Cerebellar nuclear complex (tissue), 1 donor: ENCODE data around the gene GTF2IRD1.
"Not testable (repeated sequence)": the region's sequence is repeated elsewhere in the genome, so short reads cannot be mapped to it uniquely, and the experiment has no call there.

Experiments
- DNase-seq, 2 experiments: peaks; one replicate each; lab custom pipeline; 2025; lab: John Stamatoyannopoulos, UW

GTF2IRD1 gene

DNA sequence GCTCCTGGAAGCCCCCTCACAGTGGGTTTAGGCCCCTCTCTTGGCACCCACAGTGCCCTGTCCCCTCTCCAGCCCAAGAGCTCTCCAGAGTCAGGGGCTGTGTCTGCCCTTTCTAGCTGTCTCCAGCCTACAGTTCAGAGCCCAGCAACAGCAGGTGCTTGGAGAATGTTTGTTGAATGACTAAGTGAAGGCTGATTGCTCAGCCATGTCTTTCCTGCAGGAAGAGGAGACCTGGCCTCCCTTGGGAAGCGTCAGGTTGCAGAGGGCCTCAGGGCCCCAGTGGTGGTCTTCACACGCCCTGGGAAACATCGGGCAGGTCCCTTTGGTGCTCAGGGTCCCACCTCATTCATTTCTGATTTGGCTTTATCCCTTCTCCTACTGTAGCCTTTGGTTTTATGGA is 62.5 kb downstream of the GTF2IRD1 start:
- no peak for DNase-seq

- DNase-seq: no peak
These were observed 64.3 kb downstream of the GTF2IRD1 start for GRCh38 chr7:74518041-74518440.

- DNase-seq: no peak
These were observed 64.9 kb downstream of the GTF2IRD1 start for GRCh38 chr7:74518654-74519053.

GRCh38 chr7:74519395-74519794 is 65.7 kb downstream of the GTF2IRD1 start:
- no peak for DNase-seq

DNA sequence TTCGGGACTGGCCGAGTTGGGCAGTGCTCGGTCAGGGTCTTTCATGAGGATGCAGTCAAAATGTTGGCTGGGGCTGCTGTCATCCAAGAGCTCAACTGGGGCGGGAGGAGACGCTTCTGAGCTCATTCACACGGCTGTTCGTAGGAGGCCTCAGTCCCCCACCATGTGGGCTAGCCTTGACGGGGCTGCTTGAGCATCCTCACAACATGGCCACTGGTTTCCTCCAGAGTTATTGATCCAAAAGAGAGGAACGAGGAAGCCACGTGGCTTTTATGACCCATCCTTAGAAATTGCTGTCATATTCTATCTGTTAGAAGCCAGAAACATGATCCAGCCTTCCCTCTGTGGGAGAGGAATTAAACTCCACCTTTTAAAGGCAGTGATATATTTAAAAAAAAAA is 68.1 kb downstream of the GTF2IRD1 start:
- no peak for DNase-seq

GRCh38 chr7:74522281-74522905 is 68.7 kb downstream of the GTF2IRD1 start:
- no peak for DNase-seq

DNA sequence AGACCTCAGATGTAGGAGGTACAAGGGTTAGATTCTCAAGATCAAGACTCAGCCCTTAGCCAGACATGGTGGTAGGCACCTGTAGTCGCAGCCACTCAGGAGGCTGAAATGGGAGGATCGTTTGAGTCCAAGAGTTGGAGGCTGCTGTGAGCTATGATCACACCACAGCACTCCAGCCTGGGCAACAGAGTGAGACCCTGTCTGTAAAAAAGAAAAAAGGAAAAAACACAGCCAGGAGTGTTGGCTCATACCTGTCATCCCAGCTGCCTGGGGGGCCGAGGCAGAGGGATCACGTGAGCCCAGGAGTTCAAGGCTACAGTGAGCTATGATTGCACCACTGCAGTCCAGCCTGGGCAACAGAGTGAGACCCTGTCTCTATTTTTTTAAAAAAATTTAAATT is 69.3 kb downstream of the GTF2IRD1 start:
- no peak for DNase-seq

DNA sequence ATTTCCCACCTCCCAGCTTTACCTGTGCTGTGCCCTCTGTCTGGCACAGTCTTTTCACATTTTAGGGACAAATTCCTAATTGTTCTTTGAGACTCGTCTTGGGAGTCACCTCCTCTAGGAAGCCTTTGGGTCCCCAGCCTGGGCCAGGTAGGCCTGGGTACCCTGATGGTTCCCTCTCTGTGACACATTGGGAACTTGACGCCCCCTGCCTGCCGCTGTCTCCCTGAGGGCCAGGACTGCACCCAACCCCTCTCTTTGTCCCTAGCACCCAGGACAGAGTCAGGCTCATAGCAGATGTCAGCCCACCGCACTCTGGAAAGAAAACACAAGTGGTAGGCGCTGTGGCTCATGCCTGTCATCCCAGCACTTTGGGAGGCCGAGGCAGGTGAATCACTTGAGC is 71.4 kb downstream of the GTF2IRD1 start:
- DNase-seq: no peak

DNA sequence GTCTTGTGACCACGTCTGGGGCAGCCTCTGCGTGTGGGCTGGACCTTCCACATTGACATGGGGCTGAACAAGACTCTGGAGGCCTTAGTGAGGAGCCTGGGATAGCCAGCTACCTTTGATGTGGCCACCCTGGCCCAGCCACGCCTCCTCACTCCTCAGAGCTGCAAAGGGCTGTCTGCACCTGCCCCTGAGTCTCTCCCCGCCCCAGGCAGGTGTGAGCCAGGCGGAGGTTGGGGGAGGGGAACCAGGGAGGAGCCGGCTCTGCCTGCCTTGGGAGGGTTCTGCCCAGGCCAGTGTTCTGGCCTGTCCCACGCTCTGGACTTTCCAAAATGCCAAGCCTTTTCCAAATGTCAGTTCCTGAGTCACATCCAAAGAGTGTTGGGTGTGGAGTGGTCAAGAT is 72.2 kb downstream of the GTF2IRD1 start:
- no peak for DNase-seq

DNA sequence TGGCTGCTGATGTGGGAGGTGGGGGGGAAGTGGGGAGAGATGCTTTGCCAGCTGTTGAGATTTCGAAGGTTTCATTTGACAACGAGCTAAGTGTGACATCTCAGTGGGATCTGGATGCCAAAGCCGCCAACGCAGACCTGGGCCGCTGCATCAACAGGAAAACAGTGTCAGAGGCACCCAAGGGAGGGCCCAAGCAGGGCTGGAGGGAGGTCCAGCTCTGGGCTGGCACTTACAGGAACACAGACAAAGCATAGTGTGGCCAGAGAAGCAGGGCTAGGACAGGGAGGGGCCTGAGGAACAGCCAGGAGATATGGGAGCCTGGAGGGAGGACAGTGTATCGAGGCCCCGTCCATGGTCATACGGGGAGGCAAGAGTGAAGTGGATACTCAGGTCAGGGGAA is 73.1 kb downstream of the GTF2IRD1 start:
- no peak for DNase-seq

GRCh38 chr7:74527842-74528241 is 74.1 kb downstream of the GTF2IRD1 start:
- no peak for DNase-seq

DNA sequence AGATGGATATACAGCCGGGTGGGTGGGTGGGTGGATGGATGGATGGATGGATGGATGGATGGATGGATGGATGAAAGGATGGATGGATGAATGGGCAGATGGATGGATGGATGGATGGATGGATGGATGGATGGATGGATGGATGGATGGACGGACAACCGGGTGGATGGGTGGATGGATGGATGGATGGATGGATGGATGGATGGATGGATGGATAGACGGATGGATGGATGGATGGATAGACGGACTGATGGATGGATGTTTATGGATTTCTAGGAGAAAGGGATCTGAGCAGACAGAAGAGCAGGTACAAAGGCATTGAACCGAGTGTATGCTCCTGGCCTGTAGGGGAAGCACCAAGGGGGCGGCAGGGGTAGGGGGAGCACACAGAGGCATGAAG is 75.1 kb downstream of the GTF2IRD1 start:
- not testable (repeated sequence) for DNase-seq

DNA sequence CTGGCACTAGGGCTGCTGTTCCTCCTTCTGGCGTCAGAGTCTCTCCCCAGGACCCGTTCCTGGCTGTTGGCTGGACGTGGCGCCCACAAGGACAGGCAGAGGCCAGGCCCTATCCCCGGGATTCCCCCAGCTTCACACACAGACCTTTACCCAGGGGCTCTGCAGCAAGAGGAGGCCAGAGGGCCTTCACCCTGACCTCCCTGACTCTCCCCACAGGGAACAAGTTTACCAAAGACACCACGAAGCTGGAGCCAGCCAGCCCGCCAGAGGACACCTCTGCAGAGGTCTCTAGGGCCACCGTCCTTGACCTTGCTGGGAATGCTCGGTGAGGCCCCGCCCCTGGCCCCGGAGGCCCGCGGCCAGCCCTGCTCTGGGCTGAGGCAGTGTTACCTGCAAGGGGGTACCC is 82.2 kb downstream of the GTF2IRD1 start:
- no peak for DNase-seq

DNA sequence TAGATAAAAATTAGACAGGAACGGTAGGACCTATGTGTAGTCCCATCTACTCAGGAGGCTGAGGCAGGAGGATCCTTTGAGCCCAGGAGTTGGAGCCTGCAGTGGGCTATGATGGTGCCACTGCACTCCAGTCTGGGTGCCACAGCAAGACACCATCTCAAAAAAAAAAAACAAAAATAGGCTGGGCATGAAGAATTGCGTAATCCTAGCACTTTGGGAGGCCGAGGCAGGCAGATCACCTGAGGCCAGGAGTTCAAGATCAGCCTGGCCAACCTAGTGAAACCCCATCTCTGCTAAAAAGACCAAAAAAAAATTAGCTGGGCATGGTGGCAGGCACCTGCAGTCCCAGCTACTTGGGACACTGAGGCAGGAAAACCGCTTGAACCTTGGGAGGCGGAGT is 88.2 kb downstream of the GTF2IRD1 start:
- DNase-seq: not testable (repeated sequence)

GRCh38 chr7:74542558-74543117 is 88.9 kb downstream of the GTF2IRD1 start:
- no peak for DNase-seq

DNA sequence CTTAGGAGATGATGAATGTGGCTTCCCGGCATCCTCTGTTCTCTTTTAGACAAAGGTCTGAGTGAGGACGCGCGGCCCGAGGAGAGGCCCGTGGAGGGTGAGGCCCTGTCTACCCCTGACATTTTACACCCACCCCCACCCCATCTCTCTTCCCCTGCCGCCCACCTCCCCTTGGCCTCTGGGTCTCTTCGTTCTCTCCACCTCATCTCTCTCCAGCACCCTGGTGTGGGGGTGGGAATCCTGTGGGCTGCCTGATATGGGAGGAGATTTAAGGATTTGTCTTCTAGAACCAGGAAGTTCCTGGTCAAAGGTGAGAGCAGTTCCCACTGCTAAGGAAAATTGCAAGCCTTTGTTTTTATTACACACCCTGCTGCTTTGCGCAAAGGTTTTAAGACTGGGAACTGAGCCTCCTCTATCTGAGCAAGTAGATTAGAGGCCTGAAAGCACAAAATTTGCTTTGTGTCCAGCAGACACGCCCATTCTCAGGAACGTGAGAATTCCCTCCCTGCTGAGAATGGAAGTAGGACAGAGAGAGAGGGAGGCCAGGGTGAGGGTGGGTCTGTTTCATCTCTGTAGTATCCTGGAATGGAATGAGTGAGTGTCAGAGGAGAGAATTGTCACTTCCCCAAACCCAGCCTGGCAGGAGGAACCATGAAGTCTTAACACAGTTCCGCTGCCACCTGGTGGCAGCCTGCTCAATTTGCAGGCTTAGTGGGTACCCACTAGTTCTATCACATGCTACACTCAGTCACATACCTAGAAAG is 91.2 kb downstream of the GTF2IRD1 start:
- no peak for DNase-seq

DNA sequence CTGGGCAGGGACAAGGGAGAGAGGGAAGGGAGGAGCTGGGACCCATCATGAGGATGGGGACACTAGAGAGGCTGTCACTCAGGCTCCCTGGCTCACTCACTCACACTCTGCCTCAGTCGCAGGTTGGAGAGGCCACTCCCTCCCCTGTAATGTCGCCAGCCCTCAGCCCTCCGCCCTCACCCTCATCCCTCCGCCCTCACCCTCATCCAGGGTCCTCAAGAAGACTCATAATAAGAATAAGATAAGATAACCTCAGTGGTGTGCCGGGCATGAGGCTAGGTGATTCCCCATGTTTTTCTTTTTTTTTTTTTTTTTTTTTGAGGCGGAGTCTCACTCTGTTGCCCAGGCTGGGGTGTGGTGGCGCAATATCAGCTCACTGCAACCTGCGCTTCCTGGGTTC is 92.2 kb downstream of the GTF2IRD1 start:
- DNase-seq: no peak

DNA sequence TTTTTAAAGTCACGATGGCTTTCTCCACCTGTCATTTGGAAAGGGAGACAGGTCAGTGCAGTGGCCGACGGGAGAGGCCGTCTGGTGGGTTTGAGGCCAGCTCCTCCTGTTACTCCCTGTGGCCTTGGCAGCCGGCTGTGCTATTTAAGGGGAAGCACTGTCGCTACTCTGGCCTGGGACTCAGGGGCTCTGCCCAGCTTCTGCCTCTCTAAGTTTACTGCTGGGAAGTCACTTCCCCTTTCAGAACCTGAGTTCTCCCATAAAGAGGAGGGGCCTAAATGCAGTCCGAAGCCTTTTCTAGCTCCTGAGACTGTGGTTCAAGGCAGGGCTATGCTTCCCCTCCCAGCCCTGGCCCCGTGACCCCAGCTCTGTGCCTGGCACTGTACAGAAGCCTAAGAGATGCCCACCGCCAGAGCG is 99.9 kb downstream of the GTF2IRD1 start:
- not testable (repeated sequence) for DNase-seq

DNA sequence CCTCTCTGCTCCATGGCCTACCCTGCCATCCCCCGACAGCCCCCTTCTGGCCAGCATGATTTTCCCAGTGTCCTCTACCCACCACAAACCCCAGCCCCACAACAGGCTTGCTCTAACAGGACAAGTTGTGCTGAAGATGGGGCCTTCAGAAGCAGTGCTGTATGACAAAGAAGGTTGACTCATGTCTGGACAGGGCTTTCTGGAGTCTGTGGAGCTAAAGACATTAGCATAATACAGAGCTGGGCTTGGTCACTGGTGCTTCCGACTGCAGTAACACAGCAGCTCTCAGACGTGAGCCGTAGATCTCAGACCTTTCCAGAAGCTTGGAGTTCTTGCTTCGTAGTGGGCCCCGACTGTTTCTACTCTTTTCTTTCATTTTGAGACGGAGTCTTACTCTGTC is 100.5 kb downstream of the GTF2IRD1 start:
- no peak for DNase-seq

GRCh38 chr7:74560086-74560719 is 106.5 kb downstream of the GTF2IRD1 start:
- DNase-seq: no peak

DNA sequence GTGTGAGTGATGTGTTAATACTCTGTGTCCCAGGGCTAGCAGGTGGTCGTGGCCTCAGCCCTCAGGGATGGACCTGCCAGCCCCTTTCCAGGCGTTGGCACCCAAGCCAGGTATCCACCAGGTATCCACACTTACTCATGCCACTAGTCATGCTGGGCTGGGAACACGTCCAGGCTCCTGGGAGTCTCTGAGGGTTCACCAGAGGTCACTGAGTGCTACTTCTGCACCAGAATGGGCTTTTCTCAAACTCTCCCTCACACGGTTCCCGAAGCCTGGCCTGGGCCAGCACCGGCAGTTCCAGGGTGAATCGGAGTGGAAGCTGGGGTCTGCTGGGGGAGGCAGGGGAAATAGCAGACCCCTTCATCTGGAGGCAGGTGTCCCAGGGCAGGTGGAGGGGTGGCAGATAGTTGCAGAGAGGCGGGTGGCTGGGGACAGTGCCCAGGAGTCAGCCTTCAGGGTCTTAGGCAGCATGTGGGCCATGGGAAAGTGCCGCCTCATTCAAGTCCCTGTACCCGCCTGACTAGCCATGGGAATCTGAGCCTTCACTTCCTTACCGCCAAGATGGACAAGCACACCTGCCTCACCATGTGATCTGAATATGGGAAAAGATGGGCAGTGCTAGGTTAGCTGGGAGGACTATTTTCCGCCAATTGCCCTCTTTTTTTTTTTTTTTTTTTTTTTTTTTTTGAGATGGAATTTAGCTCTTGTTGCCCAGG is 108.3 kb downstream of the GTF2IRD1 start:
- DNase-seq: no peak

DNA sequence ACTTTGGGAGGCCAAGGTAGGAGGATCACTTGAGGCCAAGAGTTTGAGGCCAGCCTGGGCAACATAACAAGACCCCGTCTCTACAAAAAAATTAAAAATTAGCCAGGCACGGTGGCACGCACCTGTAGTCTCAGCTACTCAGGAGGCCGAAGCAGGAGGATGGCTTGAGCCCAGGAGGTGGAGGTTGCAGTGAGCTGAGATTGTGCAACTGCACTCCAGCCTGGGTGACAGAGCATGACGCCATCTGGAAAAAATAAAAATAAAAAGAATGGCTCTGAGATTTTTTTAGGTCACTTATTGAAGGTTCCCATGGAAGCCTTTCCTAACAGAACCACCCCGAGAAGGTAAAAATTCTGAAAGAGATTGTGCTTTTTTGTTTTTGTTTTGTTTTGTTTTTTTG is 109.9 kb downstream of the GTF2IRD1 start:
- DNase-seq: not testable (repeated sequence)
